PC-3 (cell line): ENCODE measurements around the gene YPEL3. TPM values are rescaled to one million over a fixed set of nuclear protein-coding genes. Genes with fewer than 3 reads are reported as not detected.

Experiments used
- ATAC-seq: fragments of 200-7000 bp; cut with Tn5 transposase; 2 replicates; pipeline ENCODE4 v1.9.1; 2020; ENCODE audit warnings: mild to moderate bottlenecking, moderate library complexity
- BruUV-seq: library from RNA; stranded (reverse); fragments of 400-500 nt; replicated peaks from 2 replicates; lab custom pipeline; 2021; lab: Mats Ljungman, UMichigan
- CTCF ChIA-PET: fragments of 300-600 bp; sonication (Branson Sonifier 250); formaldehyde crosslinking; loops from one replicate; lab custom pipeline; 2022; ENCODE audit warnings: antibody characterized with exemption; lab: Charles Lee
- POLR2A ChIA-PET: fragments of 300-600 bp; sonication (Branson Sonifier 250); formaldehyde crosslinking; loops from one replicate; lab custom pipeline; 2022; ENCODE audit warnings: antibody characterized with exemption; ENCODE audit not compliant: unreplicated experiment; lab: Charles Lee
- DNase-seq: peaks from one replicate; pipeline ENCODE4 v3.0.0-alpha.2; 2015
- H2AFZ ChIP-seq: fragments of 300-600 bp; sonication (generic); 2 replicates; pipeline ENCODE4 v1.6.0; 2016; ENCODE audit warnings: antibody characterized with exemption, low read length
- H3F3A ChIP-seq: fragments of 300-600 bp; sonication (generic); one replicate; pipeline ENCODE4 v1.6.0; 2017; ENCODE audit warnings: antibody characterized with exemption, low read length, control low read depth, mild to moderate bottlenecking; ENCODE audit not compliant: unreplicated experiment
- H3K27ac ChIP-seq: fragments of 300-600 bp; sonication (generic); 2 replicates; pipeline ENCODE4 v1.5.1; 2016; ENCODE audit warnings: mild to moderate bottlenecking, low read length
- H3K27me3 ChIP-seq: fragments of 300-600 bp; sonication (generic); 2 replicates; pipeline ENCODE4 v1.6.1; 2016; ENCODE audit warnings: low read length, mixed read lengths
- H3K36me3 ChIP-seq: fragments of 300-600 bp; sonication (generic); 2 replicates; pipeline ENCODE4 v1.6.1; 2016; ENCODE audit warnings: low read depth, mixed run types, low read length, mixed read lengths
- H3K4me1 ChIP-seq: fragments of 300-600 bp; sonication (generic); 2 replicates; pipeline ENCODE4 v1.5.1; 2016; ENCODE audit warnings: low read length; ENCODE audit not compliant: insufficient read depth
- H3K4me2 ChIP-seq: fragments of 300-600 bp; sonication (generic); 2 replicates; pipeline ENCODE4 v1.6.0; 2016; ENCODE audit warnings: low read length
- H3K4me3 ChIP-seq: fragments of 300-600 bp; sonication (generic); 2 replicates; pipeline ENCODE4 v1.5.1; 2016; ENCODE audit warnings: mild to moderate bottlenecking, low read length, mixed read lengths
- H3K79me2 ChIP-seq: fragments of 300-600 bp; sonication (generic); 2 replicates; pipeline ENCODE4 v1.6.1; 2017; ENCODE audit warnings: low read length, mixed read lengths
- H3K9ac ChIP-seq: fragments of 300-600 bp; sonication (generic); 2 replicates; pipeline ENCODE4 v1.6.0; 2016; ENCODE audit warnings: mild to moderate bottlenecking, low read length
- H3K9me2 ChIP-seq: fragments of 300-600 bp; sonication (generic); replicated peaks from 2 replicates; pipeline ENCODE4 v1.6.1; 2016; ENCODE audit warnings: mixed run types, low read length, mixed read lengths
- H3K9me3 ChIP-seq: fragments of 300-600 bp; sonication (generic); 2 replicates; pipeline ENCODE4 v1.6.1; 2016; ENCODE audit warnings: low read length, mixed read lengths
- H4K20me1 ChIP-seq: fragments of 300-600 bp; sonication (generic); 2 replicates; pipeline ENCODE4 v1.6.1; 2016; ENCODE audit warnings: low read length, mixed read lengths
- EZH2 ChIP-seq: fragments of 300-600 bp; sonication (generic); IDR thresholded peaks from one replicate; pipeline ENCODE4 v1.6.1; 2017; ENCODE audit warnings: antibody characterized with exemption, mild to moderate bottlenecking, low read length; ENCODE audit not compliant: unreplicated experiment
- EZH2phosphoT487 ChIP-seq: fragments of 300-600 bp; sonication (generic); IDR thresholded peaks from 2 replicates; pipeline ENCODE4 v1.6.1; 2018; ENCODE audit warnings: mild to moderate bottlenecking, antibody characterized with exemption, low read length, borderline replicate concordance
- intact Hi-C: fragments of 100-400 bp; cut with micrococcal nuclease; formaldehyde crosslinking; loops from 2 replicates; pipeline ENCODE4 v1.9.0; 2023
- total RNA-seq: library from RNA; depleted of rRNA; stranded (reverse); fragments of >200 nt; gene quantifications from 2 replicates; pipeline ENCODE4 v1.2.3, GENCODE V29; 2014
- TF ChIP-seq, protein P1 (sequence below): fragments of 300-600 bp; sonication (generic); conservative IDR thresholded peaks from 2 replicates; pipeline ENCODE4 v1.5.1; 2017; ENCODE audit warnings: antibody characterized with exemption, low read depth, mild to moderate bottlenecking, low read length

Gene YPEL3
- total RNA-seq, 1 experiment from 2014 or later, result 7.7 TPM

DNA sequence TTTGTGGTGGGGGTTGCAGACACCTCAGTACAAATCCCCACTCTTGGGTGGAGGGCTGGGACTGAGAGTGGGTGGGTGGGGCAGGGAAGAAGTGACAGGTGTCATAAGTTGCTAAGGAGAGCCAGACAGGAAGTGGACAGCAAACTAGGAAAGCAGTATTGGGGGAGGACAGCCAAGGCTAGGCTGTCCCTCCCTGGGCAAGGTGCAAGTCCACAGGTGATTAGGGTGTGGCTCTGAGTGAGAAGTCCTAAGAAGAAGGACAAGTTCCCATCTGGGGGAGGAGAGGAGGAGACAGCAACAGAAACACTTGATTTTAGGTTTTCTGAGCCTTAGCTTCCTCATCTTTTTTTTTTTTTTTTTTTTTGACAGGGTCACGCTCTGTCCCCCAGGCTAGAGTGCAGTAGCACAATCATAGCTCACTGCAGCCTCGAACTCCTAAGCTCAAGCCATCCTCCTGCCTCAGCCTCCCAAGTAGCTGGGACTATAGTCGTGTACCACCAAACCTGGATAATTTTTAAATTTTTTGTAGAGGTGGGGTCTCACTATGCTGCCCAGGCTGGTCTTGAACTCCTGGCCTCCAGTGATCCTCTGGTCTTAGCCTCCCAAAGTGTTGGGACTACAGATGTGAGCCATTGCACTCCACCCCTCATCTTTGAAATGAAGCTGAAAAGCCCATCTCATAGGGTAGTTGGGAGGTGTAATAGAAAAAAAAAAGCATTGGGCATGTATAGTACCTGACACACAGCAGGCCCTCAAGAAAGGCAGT, 24.5 kb upstream of the YPEL3 start:
- H3K79me2 ChIP-seq, result no peaks in the 10 kb centered on the region
- H3K27ac ChIP-seq, result no peak overlapping the region
- no peak overlapping the region for H2AFZ ChIP-seq
- peaks cover 10% of the 10 kb centered on the region for H3K4me1 ChIP-seq
- BruUV-seq, result no TSS peak
- ATAC-seq (no peak), DNase-seq (peak; percentile 8)
- H3K9ac ChIP-seq, result no peak overlapping the region
- no peak for TF ChIP-seq EZH2phosphoT487
- TF ChIP-seq, protein P1, sequence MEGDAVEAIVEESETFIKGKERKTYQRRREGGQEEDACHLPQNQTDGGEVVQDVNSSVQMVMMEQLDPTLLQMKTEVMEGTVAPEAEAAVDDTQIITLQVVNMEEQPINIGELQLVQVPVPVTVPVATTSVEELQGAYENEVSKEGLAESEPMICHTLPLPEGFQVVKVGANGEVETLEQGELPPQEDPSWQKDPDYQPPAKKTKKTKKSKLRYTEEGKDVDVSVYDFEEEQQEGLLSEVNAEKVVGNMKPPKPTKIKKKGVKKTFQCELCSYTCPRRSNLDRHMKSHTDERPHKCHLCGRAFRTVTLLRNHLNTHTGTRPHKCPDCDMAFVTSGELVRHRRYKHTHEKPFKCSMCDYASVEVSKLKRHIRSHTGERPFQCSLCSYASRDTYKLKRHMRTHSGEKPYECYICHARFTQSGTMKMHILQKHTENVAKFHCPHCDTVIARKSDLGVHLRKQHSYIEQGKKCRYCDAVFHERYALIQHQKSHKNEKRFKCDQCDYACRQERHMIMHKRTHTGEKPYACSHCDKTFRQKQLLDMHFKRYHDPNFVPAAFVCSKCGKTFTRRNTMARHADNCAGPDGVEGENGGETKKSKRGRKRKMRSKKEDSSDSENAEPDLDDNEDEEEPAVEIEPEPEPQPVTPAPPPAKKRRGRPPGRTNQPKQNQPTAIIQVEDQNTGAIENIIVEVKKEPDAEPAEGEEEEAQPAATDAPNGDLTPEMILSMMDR, result no peak
- no peak for TF ChIP-seq EZH2
- no peaks in the 10 kb centered on the region for H3K36me3 ChIP-seq
- CTCF ChIA-PET, result no interaction called here
- POLR2A ChIA-PET, result no interaction called here
- H3K9me3 ChIP-seq, result no peaks in the 10 kb centered on the region
- H3K9me2 ChIP-seq, result no peaks in the 10 kb centered on the region
- intact Hi-C loops, result no loop called here
- H3F3A ChIP-seq, result no peaks in the 10 kb centered on the region
- H4K20me1 ChIP-seq, result no peaks in the 10 kb centered on the region
- no peak overlapping the region for H3K4me3 ChIP-seq
- no peaks in the 10 kb centered on the region for H3K27me3 ChIP-seq
- H3K4me2 ChIP-seq, result no peak overlapping the region

DNA sequence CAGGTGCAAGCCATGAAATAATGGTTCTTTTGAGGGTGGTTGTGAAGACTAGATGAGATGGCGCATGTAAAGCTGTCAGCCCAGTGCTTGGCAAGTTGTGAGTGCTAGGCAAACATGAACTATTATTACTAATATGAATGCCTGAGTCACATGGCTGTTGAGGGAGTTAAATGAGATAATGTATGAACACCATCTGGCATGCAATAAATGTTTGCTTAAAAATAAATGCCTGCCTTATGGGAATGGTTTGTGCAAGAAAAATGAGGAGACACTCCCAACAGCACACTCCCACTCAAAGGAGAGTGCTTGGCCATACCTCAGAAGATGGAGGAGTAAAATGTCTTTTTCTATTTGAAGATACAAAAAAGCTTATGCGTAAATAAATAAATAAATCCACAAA, 23.4 kb upstream of the YPEL3 start:
- no peak for TF ChIP-seq EZH2phosphoT487
- TF ChIP-seq, protein P1, result no peak
- TF ChIP-seq EZH2, result no peak
- Histone ChIP-seq H3F3A (no peaks in the 10 kb centered on the region), H3K36me3 (no peaks in the 10 kb centered on the region), H2AFZ (no peak overlapping the region), H3K79me2 (no peaks in the 10 kb centered on the region), H3K9me2 (no peaks in the 10 kb centered on the region), H3K9me3 (no peaks in the 10 kb centered on the region), H3K9ac (no peak overlapping the region), H4K20me1 (no peaks in the 10 kb centered on the region), H3K27ac (no peak overlapping the region), H3K4me2 (no peak overlapping the region), H3K4me1 (peaks cover 4% of the 10 kb centered on the region; the same call in 1 of the 2 replicates), H3K27me3 (no peaks in the 10 kb centered on the region), H3K4me3 (no peak overlapping the region)
- ChIA-PET POLR2A (no interaction called here), CTCF (no interaction called here)
- BruUV-seq, result no TSS peak
- DNase-seq, result no peak
- intact Hi-C loops, result no loop called here
- no peak for ATAC-seq

DNA sequence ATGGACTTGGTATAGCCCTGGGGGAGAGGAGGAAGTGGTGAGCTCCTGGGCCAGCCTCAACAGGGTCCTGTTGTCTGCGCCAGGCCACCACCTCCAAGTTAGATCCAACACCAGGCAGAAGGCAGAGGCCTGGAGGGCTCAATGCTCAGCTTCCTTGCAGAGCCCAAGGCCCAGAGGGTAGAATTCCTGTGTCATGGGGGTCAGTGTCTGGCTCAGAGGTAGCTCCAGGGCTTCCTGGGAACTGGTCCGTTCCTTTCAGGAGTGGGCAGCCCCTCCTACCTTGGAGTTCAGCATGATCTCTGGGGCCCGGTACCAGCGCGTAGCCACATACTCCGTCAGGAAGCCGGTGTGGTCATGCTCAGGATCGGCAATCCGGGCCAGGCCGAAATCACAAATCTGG, 21.8 kb upstream of the YPEL3 start:
- no peaks in the 10 kb centered on the region for H3K27me3 ChIP-seq
- H2AFZ ChIP-seq, result no peak overlapping the region
- H3K4me2 ChIP-seq, result no peak overlapping the region
- H3K27ac ChIP-seq, result no peak overlapping the region
- intact Hi-C loops, result no loop called here
- no TSS peak for BruUV-seq
- no peaks in the 10 kb centered on the region for H3K36me3 ChIP-seq
- H3K9ac ChIP-seq, result no peak overlapping the region
- TF ChIP-seq, protein P1, result no peak
- TF ChIP-seq EZH2 (no peak), EZH2phosphoT487 (no peak)
- no peaks in the 10 kb centered on the region for H3F3A ChIP-seq
- H3K4me1 ChIP-seq, result peaks cover 11% of the 10 kb centered on the region
- CTCF ChIA-PET, result no interaction called here
- no peak overlapping the region for H3K4me3 ChIP-seq
- H3K79me2 ChIP-seq, result no peaks in the 10 kb centered on the region
- ATAC-seq (no peak), DNase-seq (no peak)
- H3K9me3 ChIP-seq, result no peaks in the 10 kb centered on the region
- H3K9me2 ChIP-seq, result no peaks in the 10 kb centered on the region
- POLR2A ChIA-PET, result interaction anchor here (0.5 kb wide), 1 partner anchor 28 kb away, joined by 19 read pairs; no protein-coding TSS in a partner anchor
- H4K20me1 ChIP-seq, result no peaks in the 10 kb centered on the region
